Neural progenitor cell (in vitro differentiated cells): ENCODE measurements around the gene LGALS3.

ENCODE experiments used
- CTCF ChIP-seq: fragments of 200-600 bp; sonication (generic); IDR thresholded peaks from 2 replicates; pipeline ENCODE4 v1.5.1; 2017; ENCODE audit warnings: antibody characterized with exemption, mild to moderate bottlenecking
- EZH2phosphoT487 ChIP-seq: fragments of 200-600 bp; sonication (generic); IDR thresholded peaks from 2 replicates; pipeline ENCODE4 v1.6.1; 2017; ENCODE audit warnings: antibody characterized with exemption

- TF ChIP-seq CTCF (no peak), EZH2phosphoT487 (no peak)
These were observed 31.0 kb upstream of the LGALS3 start for GRCh38 chr14:55097881-55098560.
